IMR-90 (cell line): ENCODE measurements around the gene NLRC3.

Source experiments
- CHD1 ChIP-seq: IDR thresholded peaks from 2 replicates; pipeline ENCODE4 v1.6.1; 2012; ENCODE audit warnings: low read depth, low read length, improper control_type of control experiment
- MAFK ChIP-seq: IDR thresholded peaks from 2 replicates; pipeline ENCODE4 v1.6.1; 2012; ENCODE audit warnings: low read depth, low read length, improper control_type of control experiment
- MXI1 ChIP-seq: IDR thresholded peaks from 2 replicates; pipeline ENCODE4 v1.6.1; 2012; ENCODE audit warnings: low read depth, mild to moderate bottlenecking, low read length, moderate library complexity, borderline replicate concordance
- POLR2A ChIP-seq: IDR thresholded peaks from 2 replicates; pipeline ENCODE4 v1.6.1; 2012; ENCODE audit warnings: mild to moderate bottlenecking, low read depth, low read length
- RFX5 ChIP-seq: IDR thresholded peaks from 2 replicates; pipeline ENCODE4 v1.8.0; 2012; ENCODE audit warnings: low read depth, mild to moderate bottlenecking, low read length, moderate library complexity
- TF ChIP-seq, protein P1 (sequence below): conservative IDR thresholded peaks from 2 replicates; pipeline ENCODE4 v1.5.1; 2012; ENCODE audit warnings: mild to moderate bottlenecking, low read depth, low read length, improper control_type of control experiment
- TF ChIP-seq, protein P2 (sequence below): fragments of 150-350 bp; IDR thresholded peaks from 2 replicates; pipeline ENCODE4 v1.6.1; 2016; ENCODE audit warnings: low read depth, mild to moderate bottlenecking, low read length, moderate library complexity, borderline replicate concordance

DNA sequence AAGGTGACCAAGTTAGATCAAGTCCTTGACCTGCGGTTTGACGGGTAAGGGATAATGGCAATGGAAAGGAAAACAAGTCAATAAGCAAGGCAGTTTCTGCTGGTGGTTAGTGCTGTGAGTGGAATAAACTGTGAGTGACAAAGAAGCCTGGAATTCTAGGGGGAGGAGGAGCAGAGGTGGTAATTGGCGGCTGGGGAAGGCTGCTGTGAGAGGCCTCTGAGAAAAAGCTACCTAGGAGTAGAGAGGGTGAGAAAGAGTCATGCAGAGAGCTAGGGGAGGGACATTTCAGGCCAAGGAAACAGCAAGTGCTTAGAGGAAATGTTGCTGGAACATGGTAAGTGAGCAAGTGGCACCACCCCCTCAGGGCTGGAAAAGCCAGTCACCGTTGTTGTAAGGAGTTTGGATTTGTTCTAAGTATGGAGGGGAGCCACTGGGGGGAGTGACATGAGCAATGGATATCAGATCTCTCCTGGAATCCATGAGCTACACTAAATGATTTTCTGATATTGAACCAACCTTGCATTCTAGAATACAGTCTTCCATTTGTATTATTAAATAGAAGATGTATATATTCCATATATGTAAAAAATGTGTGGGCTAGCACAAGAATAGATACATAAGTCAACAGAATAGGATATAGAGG lies 6.7 kb downstream of the NLRC3 start:
- TF ChIP-seq CHD1: no peak
- TF ChIP-seq, protein P1, sequence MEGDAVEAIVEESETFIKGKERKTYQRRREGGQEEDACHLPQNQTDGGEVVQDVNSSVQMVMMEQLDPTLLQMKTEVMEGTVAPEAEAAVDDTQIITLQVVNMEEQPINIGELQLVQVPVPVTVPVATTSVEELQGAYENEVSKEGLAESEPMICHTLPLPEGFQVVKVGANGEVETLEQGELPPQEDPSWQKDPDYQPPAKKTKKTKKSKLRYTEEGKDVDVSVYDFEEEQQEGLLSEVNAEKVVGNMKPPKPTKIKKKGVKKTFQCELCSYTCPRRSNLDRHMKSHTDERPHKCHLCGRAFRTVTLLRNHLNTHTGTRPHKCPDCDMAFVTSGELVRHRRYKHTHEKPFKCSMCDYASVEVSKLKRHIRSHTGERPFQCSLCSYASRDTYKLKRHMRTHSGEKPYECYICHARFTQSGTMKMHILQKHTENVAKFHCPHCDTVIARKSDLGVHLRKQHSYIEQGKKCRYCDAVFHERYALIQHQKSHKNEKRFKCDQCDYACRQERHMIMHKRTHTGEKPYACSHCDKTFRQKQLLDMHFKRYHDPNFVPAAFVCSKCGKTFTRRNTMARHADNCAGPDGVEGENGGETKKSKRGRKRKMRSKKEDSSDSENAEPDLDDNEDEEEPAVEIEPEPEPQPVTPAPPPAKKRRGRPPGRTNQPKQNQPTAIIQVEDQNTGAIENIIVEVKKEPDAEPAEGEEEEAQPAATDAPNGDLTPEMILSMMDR: no peak
- no peak for TF ChIP-seq RFX5
- TF ChIP-seq MAFK: no peak
- TF ChIP-seq POLR2A: no peak
- TF ChIP-seq, protein P2, sequence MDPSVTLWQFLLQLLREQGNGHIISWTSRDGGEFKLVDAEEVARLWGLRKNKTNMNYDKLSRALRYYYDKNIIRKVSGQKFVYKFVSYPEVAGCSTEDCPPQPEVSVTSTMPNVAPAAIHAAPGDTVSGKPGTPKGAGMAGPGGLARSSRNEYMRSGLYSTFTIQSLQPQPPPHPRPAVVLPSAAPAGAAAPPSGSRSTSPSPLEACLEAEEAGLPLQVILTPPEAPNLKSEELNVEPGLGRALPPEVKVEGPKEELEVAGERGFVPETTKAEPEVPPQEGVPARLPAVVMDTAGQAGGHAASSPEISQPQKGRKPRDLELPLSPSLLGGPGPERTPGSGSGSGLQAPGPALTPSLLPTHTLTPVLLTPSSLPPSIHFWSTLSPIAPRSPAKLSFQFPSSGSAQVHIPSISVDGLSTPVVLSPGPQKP: no peak
- TF ChIP-seq MXI1: no peak
